NT2/D1 (cell line): Measurements from ENCODE around the gene ALPG.

Experiments used
- SUZ12 ChIP-seq: IDR thresholded peaks from 2 replicates; pipeline ENCODE4 v1.6.1; 2011; ENCODE audit not compliant: insufficient read length, insufficient read depth; ENCODE audit errors: extremely low read depth
- YY1 ChIP-seq: IDR thresholded peaks from 2 replicates; pipeline ENCODE4 v1.6.1; 2011; ENCODE audit not compliant: insufficient read length, insufficient read depth
- ZNF274 ChIP-seq: IDR thresholded peaks from 2 replicates; pipeline ENCODE4 v1.6.1; 2011; ENCODE audit warnings: mild to moderate bottlenecking, low read depth, low read length

- TF ChIP-seq SUZ12 (no peak), YY1 (no peak), ZNF274 (no peak)
These were observed 11.1 kb upstream of the ALPG start for GRCh38 chr2:232395586-232395985.
